UCSD-AML1 (cell line): ENCODE measurements around the gene CELA2A.
"Not testable (repeated sequence)": the region's sequence is repeated elsewhere in the genome, so short reads cannot be mapped to it uniquely, and the experiment has no call there.

Experiments
- DNase-seq: peaks from one replicate; lab custom pipeline; 2025; ENCODE audit not compliant: unreplicated experiment; lab: John Stamatoyannopoulos, UW

Gene CELA2A

GRCh38 chr1:15444468-15445389 is 11.8 kb upstream of the CELA2A start:
- DNase-seq: no peak

GRCh38 chr1:15445390-15446122 is 11.0 kb upstream of the CELA2A start:
- DNase-seq: peak; percentile 65

- DNase-seq: no peak
These were observed 10.3 kb upstream of the CELA2A start for GRCh38 chr1:15446212-15446611.

- DNase-seq: no peak
These were observed 7.6 kb upstream of the CELA2A start for GRCh38 chr1:15448877-15449462.

- no peak for DNase-seq
These were observed 7.0 kb upstream of the CELA2A start for GRCh38 chr1:15449567-15449966.

GRCh38 chr1:15451014-15451722 is 5.4 kb upstream of the CELA2A start:
- no peak for DNase-seq

GRCh38 chr1:15452216-15452615 is 4.3 kb upstream of the CELA2A start:
- no peak for DNase-seq

- no peak for DNase-seq
These were observed 3.5 kb upstream of the CELA2A start for GRCh38 chr1:15452866-15453571.

- no peak for DNase-seq
These were observed 2.8 kb upstream of the CELA2A start for GRCh38 chr1:15453734-15454133.

GRCh38 chr1:15454256-15454655 is 2.3 kb upstream of the CELA2A start:
- DNase-seq: no peak

GRCh38 chr1:15455522-15455921 is 1.0 kb upstream of the CELA2A start:
- no peak for DNase-seq

- DNase-seq: no peak
These were observed 1.1 kb downstream of the CELA2A start for GRCh38 chr1:15457585-15457984.

GRCh38 chr1:15458388-15458787 is 1.9 kb downstream of the CELA2A start:
- DNase-seq: not testable (repeated sequence)

- no peak for DNase-seq
These were observed 3.5 kb downstream of the CELA2A start for GRCh38 chr1:15459771-15460707.

- no peak for DNase-seq
These were observed 4.2 kb downstream of the CELA2A start for GRCh38 chr1:15460708-15461095.

- DNase-seq: not testable (repeated sequence)
These were observed 6.7 kb downstream of the CELA2A start for GRCh38 chr1:15463064-15463800.

- not testable (repeated sequence) for DNase-seq
These were observed 7.4 kb downstream of the CELA2A start for GRCh38 chr1:15463926-15464322.

- no peak for DNase-seq
These were observed 9.1 kb downstream of the CELA2A start for GRCh38 chr1:15465674-15466073.
